Spleen (tissue), 11 donors: ENCODE results near the gene USP7. TPM values are rescaled to one million over a fixed set of nuclear protein-coding genes. Genes with fewer than 3 reads are reported as not detected.
"Not testable (repeated sequence)": the region's sequence is repeated elsewhere in the genome, so short reads cannot be mapped to it uniquely, and the experiment has no call there.

Source experiments
- DNase-seq: peaks from one replicate; pipeline ENCODE4 v3.0.0-alpha.2; 2020
- H3K27ac ChIP-seq, 8 donors: fragments of 200-600 bp; sonication (generic) in 7 of 8; 1 replicate in 4 of 8; 2 replicates in 4 of 8; pipeline versions ENCODE4 v1.5.0 to v1.8.0; 2016 to 2021; ENCODE audit warnings: inconsistent platforms in 4 of 8, mild to moderate bottlenecking in 4 of 8, moderate library complexity in 1 of 8
- H3K27me3 ChIP-seq, 7 donors: fragments of 200-600 bp; sonication (generic) in 6 of 7; replicated peaks in 1 of 7; 1 replicate in 4 of 7; 2 replicates in 3 of 7; pipeline versions ENCODE4 v1.5.0 to v1.8.0; 2016 to 2021; ENCODE audit warnings: inconsistent platforms in 3 of 7, mild to moderate bottlenecking in 1 of 7
- H3K36me3 ChIP-seq, 6 donors: fragments of 200-600 bp; sonication (generic) in 5 of 6; 1 replicate in 4 of 6; 2 replicates in 2 of 6; pipeline versions ENCODE4 v1.5.0 to v1.8.0; 2016 to 2021; ENCODE audit warnings: inconsistent platforms in 2 of 6
- H3K4me1 ChIP-seq, 6 donors: fragments of 200-600 bp; sonication (generic) in 5 of 6; 1 replicate in 3 of 6; 2 replicates in 3 of 6; pipeline versions ENCODE4 v1.5.0 to v1.8.0; 2016 to 2021; ENCODE audit warnings: inconsistent platforms in 3 of 6
- H3K4me3 ChIP-seq, 8 donors: fragments of 200-600 bp; sonication (generic) in 7 of 8; 1 replicate in 4 of 8; 2 replicates in 4 of 8; pipeline versions ENCODE4 v1.5.0 to v1.8.0; 2016 to 2021; ENCODE audit warnings: inconsistent platforms in 4 of 8, mild to moderate bottlenecking in 4 of 8, moderate library complexity in 2 of 8
- H3K9me3 ChIP-seq, 8 donors: fragments of 200-600 bp; sonication (generic) in 7 of 8; 1 replicate in 4 of 8; 2 replicates in 4 of 8; pipeline versions ENCODE4 v1.5.0 to v1.8.0; 2016 to 2021; ENCODE audit warnings: inconsistent platforms in 4 of 8
- POLR2A ChIP-seq, 3 donors: fragments of 450-650 bp; IDR thresholded peaks; one replicate each; pipeline ENCODE4 v1.5.1; 2017; ENCODE audit warnings: antibody characterized with exemption in 3 of 3, mild to moderate bottlenecking in 1 of 3
- POLR2AphosphoS5 ChIP-seq, 3 donors: sonication (generic); formaldehyde crosslinking; IDR thresholded peaks; one replicate each; pipeline ENCODE4 v1.5.1; 2017; ENCODE audit warnings: antibody characterized with exemption in 3 of 3
- WGBS, 5 donors: extraction: QIAGEN DNeasy Blood & Tissue Kit in 3 of 5; methylation state at CpG; one replicate each; pipeline versions ENCODE4 v1.1.5 to v1.1.7; 2013 to 2018; 5-methylcytosine and 5-hydroxymethylcytosine counted together
- intact Hi-C: fragments of 100-400 bp; cut with DNase I; formaldehyde crosslinking; loops from one replicate; pipeline ENCODE4 v1.15.0; 2023; ENCODE audit warnings: low total_unique reads
- polyA plus RNA-seq, 3 donors: library from polyadenylated mRNA; stranded (reverse); fragments of 200-250 nt; gene quantifications; one replicate each; pipeline ENCODE4 v1.2.1, GENCODE V29; 2013
- total RNA-seq, 7 donors: library from RNA; depleted of rRNA in 3 of 7; stranded (reverse); fragments of >200 nt in 3 of 7; fragmentation: NEBNext Ultra II Directional in 4 of 7; extraction: Animal tissue kit (Norgen Biotek cat#: 25700) in 4 of 7; gene quantifications; one replicate each; pipeline versions ENCODE4 v1.1.0 to v1.2.1, GENCODE V29; 2016 to 2021
- TF ChIP-seq, protein P1 (sequence below), 11 experiments: fragments of 200-600 bp in 7 of 11; fragments of 450-650 bp in 4 of 11; sonication (generic) in 4 of 11; IDR thresholded peaks in 8 of 11; conservative IDR thresholded peaks in 3 of 11; 1 replicate in 7 of 11; 2 replicates in 4 of 11; pipeline versions ENCODE4 v1.4.0 to v1.8.0; 2016 to 2021; ENCODE audit warnings: antibody characterized with exemption in 11 of 11, inconsistent platforms in 4 of 11, mild to moderate bottlenecking in 1 of 11
- donor health status: healthy with polysubstance abuse.
- donor health status: DM: no; HTN: no; CAD: no; lungs with moderate emphysema.
- donor health status: DM: no; HTN: no; CAD: no.
- donor health status: Bipolar disorder and iron deficiency.
- donor health status: healthy.
- donor health status: DM: no; HTN: no; CAD: no.
- donor health status: DM: yes; HTN: yes; CAD: no.

Gene USP7
- total and polyA plus RNA-seq, 10 donors: 26.1 to 145 (median 126) TPM

DNA sequence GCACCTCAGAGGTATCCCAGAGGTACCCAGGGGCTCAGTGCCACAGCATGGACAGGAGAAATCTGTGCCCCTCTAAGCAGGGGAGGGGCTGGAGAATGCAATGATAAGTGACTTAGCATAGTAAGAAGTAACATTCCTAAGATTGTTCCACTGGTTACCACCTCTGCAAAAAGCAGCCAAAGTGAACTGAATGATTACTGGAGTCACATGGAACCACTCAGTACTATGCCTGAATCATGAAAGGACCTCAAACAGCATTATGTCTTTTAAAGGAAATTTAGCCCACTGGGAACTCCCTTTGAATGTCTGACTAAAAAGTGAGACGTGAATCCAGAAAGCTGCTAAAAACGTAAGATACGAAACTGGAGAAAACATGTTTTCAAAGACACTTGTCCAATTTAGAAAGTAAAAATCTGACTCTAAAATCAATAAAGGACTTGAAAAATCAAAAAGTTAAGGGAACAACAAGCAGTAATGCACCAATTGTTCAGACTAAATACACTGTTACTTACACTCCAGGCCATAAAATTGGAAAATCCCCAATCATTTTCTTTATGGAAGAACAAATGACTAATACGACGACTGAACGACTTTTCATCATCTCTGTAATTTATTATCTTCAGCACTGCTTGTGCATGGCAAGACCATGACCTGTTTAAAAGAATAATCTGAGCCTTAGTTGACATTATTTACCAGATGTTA lies 42.9 kb downstream of the USP7 start:
- intact Hi-C loops: no loop called here
- Histone ChIP-seq H3K27me3 (no peaks in the 10 kb centered on the region), H3K4me1 (peaks cover 0 to 48% (median 3%) of the 10 kb centered on the region in 6 donors), H3K27ac (no peak overlapping the region), H3K4me3 (no peak overlapping the region), H3K9me3 (no peaks in the 10 kb centered on the region), H3K36me3 (peaks cover 2 to 100% (median 71%) of the 10 kb centered on the region in 6 donors)
- WGBS, 5 donors: 73 to 85% (median 84%) methylated on average over 6 of the region's 6 CpGs
- DNase-seq: no peak
- TF ChIP-seq POLR2AphosphoS5 (IDR thresholded peaks at IDR 0.05): no peak
- no peak for TF ChIP-seq POLR2A (IDR thresholded peaks at IDR 0.05)
- TF ChIP-seq, protein P1, sequence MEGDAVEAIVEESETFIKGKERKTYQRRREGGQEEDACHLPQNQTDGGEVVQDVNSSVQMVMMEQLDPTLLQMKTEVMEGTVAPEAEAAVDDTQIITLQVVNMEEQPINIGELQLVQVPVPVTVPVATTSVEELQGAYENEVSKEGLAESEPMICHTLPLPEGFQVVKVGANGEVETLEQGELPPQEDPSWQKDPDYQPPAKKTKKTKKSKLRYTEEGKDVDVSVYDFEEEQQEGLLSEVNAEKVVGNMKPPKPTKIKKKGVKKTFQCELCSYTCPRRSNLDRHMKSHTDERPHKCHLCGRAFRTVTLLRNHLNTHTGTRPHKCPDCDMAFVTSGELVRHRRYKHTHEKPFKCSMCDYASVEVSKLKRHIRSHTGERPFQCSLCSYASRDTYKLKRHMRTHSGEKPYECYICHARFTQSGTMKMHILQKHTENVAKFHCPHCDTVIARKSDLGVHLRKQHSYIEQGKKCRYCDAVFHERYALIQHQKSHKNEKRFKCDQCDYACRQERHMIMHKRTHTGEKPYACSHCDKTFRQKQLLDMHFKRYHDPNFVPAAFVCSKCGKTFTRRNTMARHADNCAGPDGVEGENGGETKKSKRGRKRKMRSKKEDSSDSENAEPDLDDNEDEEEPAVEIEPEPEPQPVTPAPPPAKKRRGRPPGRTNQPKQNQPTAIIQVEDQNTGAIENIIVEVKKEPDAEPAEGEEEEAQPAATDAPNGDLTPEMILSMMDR (IDR thresholded peaks at IDR 0.05 in 8 of 11, conservative IDR thresholded peaks at IDR 0.05 in 3 of 11): no peak

DNA sequence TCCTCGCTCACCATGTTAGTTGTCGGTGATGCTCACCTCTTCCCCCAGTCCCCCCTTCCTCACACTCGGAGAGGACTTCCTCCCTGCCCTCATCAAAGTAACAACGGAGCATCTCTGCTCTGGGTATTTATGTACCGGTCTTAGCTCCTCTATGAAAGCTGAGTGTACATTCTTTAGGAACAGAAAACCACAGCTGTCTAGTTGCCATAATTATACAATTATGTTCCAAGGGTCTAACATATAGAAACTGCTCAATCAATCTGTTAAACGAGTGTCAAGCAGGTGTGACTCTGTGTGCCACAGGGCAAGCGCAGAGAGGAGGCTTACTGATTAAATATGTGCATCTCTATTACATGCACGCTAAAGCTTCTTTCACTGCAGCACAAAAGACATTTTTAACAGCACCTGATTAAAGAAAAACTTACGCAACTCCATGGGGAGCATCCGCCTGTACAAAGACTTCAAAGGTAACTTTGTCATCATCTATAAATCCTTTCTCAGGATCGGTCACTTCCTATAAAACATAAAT lies 43.7 kb downstream of the USP7 start:
- H3K9me3 ChIP-seq: no peaks in the 10 kb centered on the region
- H3K36me3 ChIP-seq: peaks cover 2 to 100% (median 79%) of the 10 kb centered on the region in 6 donors
- H3K4me1 ChIP-seq: peaks cover 0 to 40% (median 3%) of the 10 kb centered on the region in 6 donors
- intact Hi-C loops: no loop called here
- TF ChIP-seq, protein P1 (IDR thresholded peaks at IDR 0.05 in 8 of 11, conservative IDR thresholded peaks at IDR 0.05 in 3 of 11): no peak
- TF ChIP-seq POLR2A (IDR thresholded peaks at IDR 0.05) (no peak), POLR2AphosphoS5 (IDR thresholded peaks at IDR 0.05) (no peak)
- DNase-seq: no peak
- H3K4me3 ChIP-seq: no peak overlapping the region
- no peak overlapping the region for H3K27ac ChIP-seq
- H3K27me3 ChIP-seq: no peaks in the 10 kb centered on the region
- WGBS, 5 donors: 84 to 90% (median 84%) methylated on average over 11 of the region's 11 CpGs

DNA sequence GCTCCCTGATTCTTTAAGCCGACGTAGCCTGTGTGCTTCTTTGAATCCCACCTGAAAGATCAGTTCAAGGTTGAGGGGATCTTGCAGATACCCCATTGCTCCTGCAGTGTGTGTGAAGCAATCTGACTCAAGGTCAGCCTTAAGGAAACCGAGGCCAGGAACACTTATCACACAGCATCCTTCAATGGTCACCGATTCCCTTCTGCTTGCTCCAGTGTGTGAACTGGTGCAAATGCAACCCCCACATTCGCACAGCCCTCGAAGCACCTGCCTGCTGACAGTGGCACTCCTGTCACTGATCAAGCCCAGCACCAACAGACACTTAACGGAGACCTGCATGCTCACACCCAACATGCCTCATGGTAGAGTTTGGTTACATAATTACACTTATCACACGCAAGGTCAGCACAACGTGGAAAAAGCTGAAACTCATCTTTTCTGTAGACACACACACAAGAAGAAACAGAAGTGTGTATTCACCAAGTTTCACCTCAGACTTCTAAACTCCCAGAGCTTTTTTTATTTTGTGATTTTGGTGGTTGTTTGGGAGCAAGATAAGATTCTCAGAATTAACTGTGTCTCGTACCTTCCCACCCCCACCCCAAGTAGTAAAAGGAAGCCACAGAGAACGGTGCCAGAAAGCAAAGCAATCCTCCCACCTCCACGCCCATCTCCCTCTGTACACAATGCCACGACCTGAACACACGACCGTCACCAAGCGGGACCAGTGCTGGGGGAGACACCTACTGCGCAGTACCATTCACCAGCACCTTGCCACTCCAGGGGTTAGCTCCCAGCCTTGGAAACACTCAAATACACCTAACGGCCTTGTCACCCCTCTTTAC lies 44.4 kb downstream of the USP7 start:
- no peak overlapping the region for H3K27ac ChIP-seq
- no peak overlapping the region for H3K4me3 ChIP-seq
- no peak for DNase-seq
- no peak for TF ChIP-seq POLR2AphosphoS5 (IDR thresholded peaks at IDR 0.05)
- TF ChIP-seq, protein P1 (IDR thresholded peaks at IDR 0.05 in 8 of 11, conservative IDR thresholded peaks at IDR 0.05 in 3 of 11): no peak
- no peak for TF ChIP-seq POLR2A (IDR thresholded peaks at IDR 0.05)
- peaks cover 2 to 100% (median 86%) of the 10 kb centered on the region in 6 donors for H3K36me3 ChIP-seq
- WGBS, 5 donors: 75 to 83% (median 78%) methylated on average over 18 of the region's 18 CpGs
- no peaks in the 10 kb centered on the region for H3K27me3 ChIP-seq
- intact Hi-C loops: no loop called here
- no peaks in the 10 kb centered on the region for H3K9me3 ChIP-seq
- H3K4me1 ChIP-seq: peaks cover 0 to 33% (median 2%) of the 10 kb centered on the region in 6 donors

DNA sequence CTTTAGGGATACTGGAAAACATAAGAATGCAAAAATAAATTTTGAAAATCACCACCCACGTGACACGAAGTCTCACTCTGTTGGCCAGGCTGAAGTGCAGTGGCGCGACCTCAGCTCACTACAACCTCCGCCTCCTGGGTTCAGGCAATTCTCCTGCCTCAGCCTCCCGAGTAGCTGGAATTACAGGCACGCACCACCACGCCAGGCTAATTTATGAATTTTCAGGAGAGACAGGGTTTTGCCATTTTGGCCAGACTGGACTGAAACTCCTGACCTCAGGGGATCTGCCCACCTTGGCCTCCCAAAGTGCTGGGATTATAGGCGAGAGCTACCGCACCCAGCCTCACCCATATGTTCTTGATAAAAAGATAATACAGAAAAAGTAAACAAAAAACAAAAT lies 46.4 kb downstream of the USP7 start:
- H3K36me3 ChIP-seq: peaks cover 2 to 100% (median 94%) of the 10 kb centered on the region in 6 donors
- intact Hi-C loops: not testable (repeated sequence)

More for the DNA sequence above, 46.4 kb downstream of the USP7 start:
- H3K27ac ChIP-seq, H3K4me3 ChIP-seq, DNase-seq, H3K27me3 ChIP-seq, H3K9me3 ChIP-seq: not testable (repeated sequence)
- WGBS, 5 donors: 91 to 98% (median 94%) methylated on average over 10 of the region's 10 CpGs
- peaks cover 0 to 22% (median 0%) of the 10 kb centered on the region in 6 donors for H3K4me1 ChIP-seq
